ENCODE measurements around the gene ERBB2.
"Not testable (repeated sequence)": the region's sequence is repeated elsewhere in the genome, so short reads cannot be mapped to it uniquely, and the experiment has no call there.

The ERBB2 gene

GRCh38 chr17:39703913-39704312 is 4.0 kb downstream of the ERBB2 start:
- no peak for DNase-seq (ENCODE audit: low read depth)

DNA sequence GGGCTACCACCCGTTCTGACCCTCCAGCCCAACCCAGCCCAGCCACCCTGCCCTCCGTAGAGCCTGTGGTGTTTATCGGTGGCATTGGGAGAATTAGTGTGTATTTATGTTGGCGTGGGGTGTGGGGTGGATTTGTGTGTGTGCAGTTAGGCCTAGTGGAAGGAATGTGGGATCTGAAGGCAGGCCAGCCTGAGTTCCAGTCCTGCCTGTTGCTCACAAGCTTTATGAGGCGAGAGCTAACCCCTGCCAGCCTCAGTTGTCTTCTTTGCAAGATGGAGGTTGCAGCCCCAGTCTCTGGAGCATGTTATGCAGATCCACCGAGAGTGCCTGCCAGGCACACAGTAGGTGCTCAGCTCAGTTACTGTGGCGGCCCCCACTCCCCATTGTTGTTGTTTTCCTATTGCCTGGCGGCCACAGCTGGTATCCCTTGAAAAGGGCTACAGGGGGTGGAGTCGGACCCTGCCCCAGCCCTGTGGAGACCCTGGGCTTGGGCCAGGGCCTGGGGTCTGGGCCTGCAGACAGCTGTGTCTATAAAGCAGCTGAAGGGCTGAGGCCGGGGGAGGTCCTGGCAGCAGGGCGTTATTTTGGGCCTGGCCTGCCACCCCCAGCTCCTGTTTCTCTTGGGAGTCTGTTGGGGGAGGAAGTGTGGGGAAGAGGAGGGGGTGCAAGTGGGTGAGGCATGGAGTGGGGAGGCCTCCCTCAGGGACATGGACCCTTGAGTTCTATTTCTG is 5.1 kb downstream of the ERBB2 start:
- DNase-seq (ENCODE audit: low read depth), result no peak

- no peak for DNase-seq (ENCODE audit: low read depth)
These were observed 6.0 kb downstream of the ERBB2 start for GRCh38 chr17:39705786-39706348.

DNA sequence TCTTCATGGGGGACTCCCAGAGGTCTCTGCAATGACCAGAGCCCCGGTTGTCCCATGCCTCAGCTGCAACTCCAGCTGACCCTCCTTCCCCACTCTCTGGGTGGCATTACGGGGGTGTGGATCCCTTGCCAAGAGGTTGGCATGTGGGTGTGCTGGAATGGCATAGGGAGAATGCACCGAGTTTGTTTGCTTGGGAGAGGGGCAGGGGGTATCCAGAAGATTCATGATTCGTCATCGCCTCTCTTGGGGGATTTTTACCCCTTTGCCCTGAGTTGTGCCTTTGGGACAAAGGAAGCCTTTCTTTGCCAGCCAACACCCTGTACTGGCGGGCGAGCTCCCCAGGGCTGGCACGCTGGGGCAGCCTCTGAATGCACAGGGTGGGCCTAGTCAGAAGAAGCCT is 6.5 kb downstream of the ERBB2 start:
- no peak for DNase-seq (ENCODE audit: low read depth)

GRCh38 chr17:39706921-39707337 is 7.1 kb downstream of the ERBB2 start:
- DNase-seq (ENCODE audit: low read depth), result no peak

- DNase-seq (ENCODE audit: low read depth), result no peak
These were observed 9.6 kb downstream of the ERBB2 start for GRCh38 chr17:39709319-39709997.

DNA sequence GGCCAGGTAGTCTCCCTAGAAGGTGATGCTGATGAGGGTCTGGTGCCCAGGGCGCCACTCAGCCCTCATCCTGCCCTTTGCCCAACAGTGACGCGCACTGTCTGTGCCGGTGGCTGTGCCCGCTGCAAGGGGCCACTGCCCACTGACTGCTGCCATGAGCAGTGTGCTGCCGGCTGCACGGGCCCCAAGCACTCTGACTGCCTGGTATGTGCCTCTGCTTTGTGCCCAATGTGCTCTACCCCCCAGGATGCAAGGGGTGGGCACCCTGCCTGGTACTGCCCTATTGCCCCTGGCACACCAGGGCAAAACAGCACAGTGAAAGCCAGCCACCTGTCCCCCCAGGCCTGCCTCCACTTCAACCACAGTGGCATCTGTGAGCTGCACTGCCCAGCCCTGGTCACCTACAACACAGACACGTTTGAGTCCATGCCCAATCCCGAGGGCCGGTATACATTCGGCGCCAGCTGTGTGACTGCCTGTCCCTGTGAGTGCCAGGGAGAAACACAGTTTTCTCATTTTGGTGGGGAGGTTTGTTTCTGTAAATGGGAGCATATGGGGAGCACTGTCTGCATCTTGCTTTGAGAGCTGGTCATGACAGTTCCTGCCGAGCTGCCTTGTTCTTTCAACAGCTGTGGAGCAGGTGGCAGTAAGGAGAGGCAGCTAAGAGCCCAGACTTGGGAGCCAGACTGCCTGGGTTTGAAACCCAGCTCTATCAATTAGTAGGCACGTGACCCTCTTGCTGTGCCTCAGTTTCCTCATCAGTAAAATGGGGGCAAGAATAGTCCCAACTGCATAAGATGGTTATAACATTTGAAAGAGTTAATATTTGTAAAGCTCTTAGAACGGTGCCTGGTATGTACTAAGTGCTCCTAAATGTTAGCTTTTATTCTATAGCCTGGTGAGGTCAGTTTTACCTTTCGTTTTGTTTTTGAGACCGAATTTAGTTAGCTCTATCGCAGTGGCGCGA is 10.4 kb downstream of the ERBB2 start:
- no peak for DNase-seq (ENCODE audit: low read depth)

- DNase-seq (ENCODE audit: low read depth), result not testable (repeated sequence)
These were observed 11.2 kb downstream of the ERBB2 start for GRCh38 chr17:39711071-39711470.

DNA sequence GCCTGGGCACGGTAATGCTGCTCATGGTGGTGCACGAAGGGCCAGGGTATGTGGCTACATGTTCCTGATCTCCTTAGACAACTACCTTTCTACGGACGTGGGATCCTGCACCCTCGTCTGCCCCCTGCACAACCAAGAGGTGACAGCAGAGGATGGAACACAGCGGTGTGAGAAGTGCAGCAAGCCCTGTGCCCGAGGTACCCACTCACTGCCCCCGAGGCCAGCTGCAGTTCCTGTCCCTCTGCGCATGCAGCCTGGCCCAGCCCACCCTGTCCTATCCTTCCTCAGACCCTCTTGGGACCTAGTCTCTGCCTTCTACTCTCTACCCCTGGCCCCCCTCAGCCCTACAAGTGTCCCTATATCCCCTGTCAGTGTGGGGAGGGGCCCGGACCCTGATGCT is 12.0 kb downstream of the ERBB2 start:
- no peak for DNase-seq (ENCODE audit: low read depth)

DNA sequence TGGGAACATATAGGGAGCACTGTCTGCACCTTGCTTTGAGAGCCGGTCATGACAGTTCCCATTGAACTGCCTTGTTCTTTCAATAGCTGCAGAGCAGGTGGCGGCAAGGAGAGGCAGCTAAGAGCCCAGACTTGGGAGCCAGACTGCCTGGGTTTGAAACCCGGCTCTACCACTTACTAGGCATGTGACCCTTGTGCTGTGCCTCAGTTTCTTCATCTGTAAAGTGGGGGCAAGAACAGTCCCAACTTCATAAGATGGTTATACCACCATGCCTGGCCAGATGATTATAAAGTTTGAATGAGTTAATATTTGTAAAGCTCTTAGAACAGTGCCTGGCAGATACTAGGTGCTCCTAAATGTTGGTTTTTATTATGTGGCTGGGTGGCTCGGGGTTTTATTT is 14.4 kb downstream of the ERBB2 start:
- no peak for DNase-seq (ENCODE audit: low read depth)

GRCh38 chr17:39715375-39716072 is 15.7 kb downstream of the ERBB2 start:
- DNase-seq (ENCODE audit: low read depth), result no peak

- DNase-seq (ENCODE audit: low read depth), result no peak
These were observed 16.4 kb downstream of the ERBB2 start for GRCh38 chr17:39716073-39716818.

DNA sequence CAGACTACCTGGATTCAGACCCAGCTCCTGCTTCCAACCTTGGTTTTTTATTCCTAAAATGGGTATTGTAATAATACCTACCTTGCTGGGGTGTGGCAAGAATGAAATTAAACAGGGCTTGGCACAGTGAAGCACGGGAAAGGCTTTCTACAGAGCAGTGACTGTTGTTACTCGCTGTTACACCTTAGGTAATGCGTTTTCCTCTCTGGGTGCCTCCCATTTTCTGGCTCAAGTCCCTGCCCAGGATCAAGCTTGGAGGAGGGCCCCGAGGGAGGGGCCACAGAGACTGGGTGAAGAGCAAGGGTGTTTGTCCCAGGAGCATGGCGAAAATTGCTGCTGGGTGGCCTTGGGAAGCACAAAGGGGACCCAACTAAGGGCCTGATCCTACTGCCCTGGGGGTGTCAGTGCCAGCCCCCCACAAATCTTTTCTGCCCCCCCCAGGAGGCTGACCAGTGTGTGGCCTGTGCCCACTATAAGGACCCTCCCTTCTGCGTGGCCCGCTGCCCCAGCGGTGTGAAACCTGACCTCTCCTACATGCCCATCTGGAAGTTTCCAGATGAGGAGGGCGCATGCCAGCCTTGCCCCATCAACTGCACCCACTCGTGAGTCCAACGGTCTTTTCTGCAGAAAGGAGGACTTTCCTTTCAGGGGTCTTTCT is 17.1 kb downstream of the ERBB2 start:
- no peak for DNase-seq (ENCODE audit: low read depth)

DNA sequence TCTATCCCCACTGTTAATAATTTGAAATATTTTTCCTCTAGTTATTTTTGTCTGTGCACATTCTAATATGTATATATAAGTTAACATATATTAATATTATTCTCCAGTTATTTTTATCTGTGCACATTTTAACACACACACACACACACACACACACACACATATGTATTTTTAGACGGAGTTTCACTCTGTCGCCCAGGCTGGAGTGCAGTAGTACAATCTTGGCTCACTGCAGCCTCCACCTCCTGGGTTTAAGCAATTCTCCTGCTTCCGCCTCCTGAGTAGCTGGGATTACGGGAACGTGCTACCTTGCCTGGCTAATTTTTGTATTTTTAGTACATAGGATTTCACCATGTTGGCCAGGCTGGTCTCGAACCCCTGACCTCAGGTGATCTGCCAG is 17.8 kb downstream of the ERBB2 start:
- DNase-seq (ENCODE audit: low read depth), result no peak

DNA sequence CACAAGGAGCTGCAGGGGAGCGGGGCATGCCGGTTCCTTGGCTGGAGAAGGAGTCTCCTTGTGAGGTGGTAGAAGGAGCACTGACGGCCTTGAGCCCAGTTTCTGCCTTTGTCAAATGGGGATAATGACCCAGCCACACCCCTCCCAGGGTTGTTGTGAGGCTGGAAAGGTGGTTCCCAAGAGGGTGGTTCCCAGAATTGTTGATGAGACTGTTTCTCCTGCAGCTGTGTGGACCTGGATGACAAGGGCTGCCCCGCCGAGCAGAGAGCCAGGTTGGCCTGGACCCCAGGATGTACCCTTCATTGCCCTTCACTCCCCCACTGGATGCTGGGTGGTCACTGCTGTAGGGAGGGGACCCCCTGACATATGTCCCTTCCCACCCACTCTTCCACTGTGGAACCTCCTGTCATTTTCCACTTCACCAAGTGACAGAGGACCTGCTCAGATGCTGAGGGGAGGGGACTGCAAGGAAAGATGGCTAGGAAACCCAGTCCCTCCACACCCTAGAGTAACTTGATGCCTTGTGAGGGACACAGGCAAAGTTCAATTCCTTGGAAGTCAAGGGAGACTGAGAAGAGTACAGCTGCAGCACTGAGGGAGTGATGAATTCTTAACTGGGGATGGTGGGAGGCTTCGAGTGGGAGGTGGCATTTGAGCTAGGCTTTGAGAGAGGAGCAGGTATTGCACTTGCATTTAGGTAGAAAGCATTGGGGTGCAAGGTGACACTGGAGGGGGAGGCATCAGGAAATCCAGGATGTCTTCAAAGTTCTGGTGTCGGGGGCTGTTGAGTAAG is 19.9 kb downstream of the ERBB2 start:
- DNase-seq (ENCODE audit: low read depth), result no peak

DNA sequence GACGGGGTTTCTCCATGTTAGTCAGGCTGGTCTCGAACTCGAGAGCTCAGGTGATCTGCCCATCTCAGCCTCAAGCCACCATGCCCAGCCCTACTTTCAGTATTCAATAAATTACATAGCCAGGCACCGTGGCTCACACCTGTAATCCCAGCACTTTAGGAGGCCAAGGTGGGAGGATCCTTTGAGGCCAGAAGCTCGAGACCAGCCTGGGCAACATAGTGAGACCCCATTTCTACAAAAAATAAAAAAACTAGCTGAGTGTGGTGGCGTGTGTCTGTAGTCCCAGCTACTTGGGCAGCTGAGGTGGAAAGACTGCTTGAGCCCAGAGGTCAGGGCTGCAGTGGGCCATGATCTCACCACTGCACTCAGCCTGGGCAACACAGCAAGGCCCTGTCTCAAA is 22.2 kb downstream of the ERBB2 start:
- no peak for DNase-seq (ENCODE audit: low read depth)

DNA sequence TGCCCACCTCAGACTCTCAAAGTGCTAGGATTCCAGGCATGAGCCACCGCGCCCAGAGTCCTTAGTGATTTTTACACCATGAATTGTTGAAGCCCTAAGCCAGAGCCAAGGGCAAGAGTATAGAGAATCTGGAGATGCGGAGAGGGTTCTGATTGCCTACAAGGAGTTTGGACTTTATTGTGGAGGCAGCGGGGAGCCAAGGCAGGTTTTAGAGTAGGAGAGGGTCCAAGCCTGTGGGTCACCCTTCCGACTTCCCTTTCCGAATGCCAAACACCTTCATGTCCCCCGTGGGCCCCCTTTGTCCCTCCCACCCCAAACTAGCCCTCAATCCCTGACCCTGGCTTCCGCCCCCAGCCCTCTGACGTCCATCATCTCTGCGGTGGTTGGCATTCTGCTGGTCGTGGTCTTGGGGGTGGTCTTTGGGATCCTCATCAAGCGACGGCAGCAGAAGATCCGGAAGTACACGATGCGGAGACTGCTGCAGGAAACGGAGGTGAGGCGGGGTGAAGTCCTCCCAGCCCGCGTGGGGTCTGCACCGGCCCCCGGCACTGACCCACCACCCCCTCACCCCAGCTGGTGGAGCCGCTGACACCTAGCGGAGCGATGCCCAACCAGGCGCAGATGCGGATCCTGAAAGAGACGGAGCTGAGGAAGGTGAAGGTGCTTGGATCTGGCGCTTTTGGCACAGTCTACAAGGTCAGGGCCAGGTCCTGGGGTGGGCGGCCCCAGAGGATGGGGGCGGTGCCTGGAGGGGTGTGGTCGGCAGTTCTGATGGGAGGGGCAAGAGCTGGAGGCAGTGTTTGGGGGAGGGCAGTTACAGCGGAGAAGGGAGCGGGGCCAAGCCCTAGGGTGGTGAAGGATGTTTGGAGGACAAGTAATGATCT is 23.3 kb downstream of the ERBB2 start:
- no peak for DNase-seq (ENCODE audit: low read depth)

DNA sequence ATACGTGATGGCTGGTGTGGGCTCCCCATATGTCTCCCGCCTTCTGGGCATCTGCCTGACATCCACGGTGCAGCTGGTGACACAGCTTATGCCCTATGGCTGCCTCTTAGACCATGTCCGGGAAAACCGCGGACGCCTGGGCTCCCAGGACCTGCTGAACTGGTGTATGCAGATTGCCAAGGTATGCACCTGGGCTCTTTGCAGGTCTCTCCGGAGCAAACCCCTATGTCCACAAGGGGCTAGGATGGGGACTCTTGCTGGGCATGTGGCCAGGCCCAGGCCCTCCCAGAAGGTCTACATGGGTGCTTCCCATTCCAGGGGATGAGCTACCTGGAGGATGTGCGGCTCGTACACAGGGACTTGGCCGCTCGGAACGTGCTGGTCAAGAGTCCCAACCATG is 24.9 kb downstream of the ERBB2 start:
- no peak for DNase-seq (ENCODE audit: low read depth)

GRCh38 chr17:39725923-39726322 is 26.1 kb downstream of the ERBB2 start:
- DNase-seq (ENCODE audit: low read depth), result not testable (repeated sequence)

All from stimulated activated CD8-positive, alpha-beta memory T cell treated with anti-CD3 and anti-CD28 coated beads, Interleukin-12 subunit alpha, Interleukin-12 subunit beta, amount 100 ng/mL, for 1 hour (primary cell).